ENCODE results near the gene CXCR1.

- no peak for TF ChIP-seq CTCF (IDR thresholded peaks at IDR 0.05; ENCODE audit: borderline replicate concordance, extremely low read depth, low read length, poor library complexity, severe bottlenecking)
- TF ChIP-seq EZH2 (IDR thresholded peaks at IDR 0.05; ENCODE audit: borderline replicate concordance, low read depth, low read length, severe bottlenecking) = no peak
These were observed 20.1 kb upstream of the CXCR1 start for GRCh38 chr2:218186876-218187275.

Data from DND-41 (cell line).